ACC112 (cell line): Measurements from ENCODE around the gene LRP1B.

Source experiments
- H2AFZ ChIP-seq: fragments of 200-600 bp; sonication (generic); one replicate; pipeline ENCODE4 v1.6.0; 2017; ENCODE audit warnings: antibody characterized with exemption, low read length; ENCODE audit not compliant: unreplicated experiment
- H3K27ac ChIP-seq: fragments of 200-600 bp; sonication (generic); 2 replicates; pipeline ENCODE4 v1.5.1; 2014; ENCODE audit warnings: low read depth, mild to moderate bottlenecking, antibody characterized with exemption, low read length, moderate library complexity
- H3K27me3 ChIP-seq: fragments of 200-600 bp; sonication (generic); 2 replicates; pipeline ENCODE4 v1.6.1; 2014; ENCODE audit warnings: mild to moderate bottlenecking, antibody characterized with exemption, low read length, moderate library complexity, mixed read lengths; ENCODE audit not compliant: insufficient read depth
- H3K36me3 ChIP-seq: fragments of 200-600 bp; sonication (generic); 2 replicates; pipeline ENCODE4 v1.6.1; 2016; ENCODE audit warnings: mild to moderate bottlenecking, antibody characterized with exemption, low read length, moderate library complexity, mixed read lengths; ENCODE audit not compliant: insufficient read depth
- H3K4me1 ChIP-seq: fragments of 200-600 bp; sonication (generic); one replicate; pipeline ENCODE4 v1.6.1; 2016; ENCODE audit warnings: low read length, mixed read lengths; ENCODE audit not compliant: insufficient read depth, unreplicated experiment, control insufficient read depth
- H3K4me3 ChIP-seq: fragments of 200-600 bp; sonication (generic); 2 replicates; pipeline ENCODE4 v1.5.1; 2014; ENCODE audit warnings: mild to moderate bottlenecking, low read depth, low read length
- H3K79me2 ChIP-seq: fragments of 200-600 bp; sonication (generic); one replicate; pipeline ENCODE4 v1.6.0; 2016; ENCODE audit warnings: low read length; ENCODE audit not compliant: control insufficient read depth, unreplicated experiment, insufficient read depth

LRP1B gene

GRCh38 chr2:141957827-141958450 lies 172.9 kb downstream of the LRP1B start:
- H3K27me3 ChIP-seq: no peaks in the 10 kb centered on the region
- no peaks in the 10 kb centered on the region for H3K4me1 ChIP-seq
- H3K79me2 ChIP-seq: no peaks in the 10 kb centered on the region
- no peak overlapping the region for H3K27ac ChIP-seq
- no peak overlapping the region for H2AFZ ChIP-seq
- H3K36me3 ChIP-seq: no peaks in the 10 kb centered on the region
- no peak overlapping the region for H3K4me3 ChIP-seq

- Histone ChIP-seq H2AFZ (no peak overlapping the region), H3K4me3 (no peak overlapping the region), H3K4me1 (no peaks in the 10 kb centered on the region), H3K27ac (no peak overlapping the region), H3K79me2 (no peaks in the 10 kb centered on the region), H3K27me3 (no peaks in the 10 kb centered on the region), H3K36me3 (no peaks in the 10 kb centered on the region)
Observed at GRCh38 chr2:141957321-141957720, 173.5 kb downstream of the LRP1B start.

- Histone ChIP-seq H2AFZ (no peak overlapping the region), H3K4me3 (no peak overlapping the region), H3K4me1 (no peaks in the 10 kb centered on the region), H3K27ac (no peak overlapping the region), H3K79me2 (no peaks in the 10 kb centered on the region), H3K36me3 (no peaks in the 10 kb centered on the region), H3K27me3 (no peaks in the 10 kb centered on the region)
Observed at GRCh38 chr2:141947396-141948114, 183.3 kb downstream of the LRP1B start.

- Histone ChIP-seq H3K4me3 (no peak overlapping the region), H3K27me3 (no peaks in the 10 kb centered on the region), H2AFZ (no peak overlapping the region), H3K36me3 (no peaks in the 10 kb centered on the region), H3K79me2 (no peaks in the 10 kb centered on the region), H3K4me1 (no peaks in the 10 kb centered on the region), H3K27ac (no peak overlapping the region)
Observed at GRCh38 chr2:141946016-141946415, 184.8 kb downstream of the LRP1B start.

GRCh38 chr2:141943918-141944317 lies 186.9 kb downstream of the LRP1B start:
- Histone ChIP-seq H3K79me2 (no peaks in the 10 kb centered on the region), H3K4me1 (no peaks in the 10 kb centered on the region), H3K36me3 (no peaks in the 10 kb centered on the region), H3K27me3 (no peaks in the 10 kb centered on the region), H3K4me3 (no peak overlapping the region), H3K27ac (no peak overlapping the region), H2AFZ (no peak overlapping the region)

- H3K27me3 ChIP-seq: no peaks in the 10 kb centered on the region
- H3K79me2 ChIP-seq: no peaks in the 10 kb centered on the region
- H2AFZ ChIP-seq: no peak overlapping the region
- H3K4me1 ChIP-seq: no peaks in the 10 kb centered on the region
- no peak overlapping the region for H3K27ac ChIP-seq
- H3K36me3 ChIP-seq: no peaks in the 10 kb centered on the region
- no peak overlapping the region for H3K4me3 ChIP-seq
Observed at GRCh38 chr2:141942006-141942789, 188.6 kb downstream of the LRP1B start.

- Histone ChIP-seq H3K4me3 (no peak overlapping the region), H3K27me3 (no peaks in the 10 kb centered on the region), H3K79me2 (no peaks in the 10 kb centered on the region), H3K4me1 (no peaks in the 10 kb centered on the region), H3K36me3 (no peaks in the 10 kb centered on the region), H3K27ac (no peak overlapping the region), H2AFZ (no peak overlapping the region)
Observed at GRCh38 chr2:141941210-141941714, 189.6 kb downstream of the LRP1B start.

GRCh38 chr2:141940709-141941108 lies 190.1 kb downstream of the LRP1B start:
- Histone ChIP-seq H3K36me3 (no peaks in the 10 kb centered on the region), H3K27ac (no peak overlapping the region), H2AFZ (no peak overlapping the region), H3K79me2 (no peaks in the 10 kb centered on the region), H3K4me3 (no peak overlapping the region), H3K4me1 (no peaks in the 10 kb centered on the region), H3K27me3 (no peaks in the 10 kb centered on the region)

- H2AFZ ChIP-seq: no peak overlapping the region
- H3K27me3 ChIP-seq: no peaks in the 10 kb centered on the region
- H3K36me3 ChIP-seq: no peaks in the 10 kb centered on the region
- H3K79me2 ChIP-seq: no peaks in the 10 kb centered on the region
- H3K4me1 ChIP-seq: no peaks in the 10 kb centered on the region
- H3K4me3 ChIP-seq: no peak overlapping the region
- H3K27ac ChIP-seq: no peak overlapping the region
Observed at GRCh38 chr2:141933226-141933625, 197.6 kb downstream of the LRP1B start.

GRCh38 chr2:141932261-141932660 lies 198.6 kb downstream of the LRP1B start:
- Histone ChIP-seq H3K36me3 (no peaks in the 10 kb centered on the region), H2AFZ (no peak overlapping the region), H3K4me3 (no peak overlapping the region), H3K27ac (no peak overlapping the region), H3K27me3 (no peaks in the 10 kb centered on the region), H3K79me2 (no peaks in the 10 kb centered on the region), H3K4me1 (no peaks in the 10 kb centered on the region)
